HepG2 (cell line): ENCODE results near the gene IFT52. TPM values are rescaled to one million over a fixed set of nuclear protein-coding genes. Genes with fewer than 3 reads are reported as not detected.

Experiments
- ATF7 ChIP-seq, 2 experiments: fragments of 450-650 bp in 1 of 2; sonication (generic) in 1 of 2; formaldehyde crosslinking in 1 of 2; IDR thresholded peaks; 2 replicates each; pipeline versions ENCODE4 v1.4.0 to v1.6.1; 2016 to 2020; ENCODE audit warnings: antibody characterized with exemption in 1 of 2, mild to moderate bottlenecking in 1 of 2, missing genetic modification reagents in 1 of 2
- CREM ChIP-seq, 2 experiments: sonication (generic) in 1 of 2; formaldehyde crosslinking in 1 of 2; IDR thresholded peaks; 2 replicates each; pipeline versions ENCODE4 v1.4.0 to v1.6.1; 2016 to 2020; ENCODE audit warnings: antibody characterized with exemption in 1 of 2, mild to moderate bottlenecking in 1 of 2, missing genetic modification reagents in 1 of 2
- GABPB1 ChIP-seq: IDR thresholded peaks from 2 replicates; pipeline ENCODE4 v1.6.1; 2016; ENCODE audit warnings: mild to moderate bottlenecking, missing genetic modification reagents, moderate library complexity, missing compliant biosample characterization
- GRHL1 ChIP-seq: sonication (generic); formaldehyde crosslinking; conservative IDR thresholded peaks from 2 replicates; pipeline ENCODE4 v1.8.0; 2022; ENCODE audit warnings: missing genetic modification reagents
- HDAC2 ChIP-seq: sonication (generic); formaldehyde crosslinking; IDR thresholded peaks from 2 replicates; pipeline ENCODE4 v1.4.0; 2020; ENCODE audit warnings: missing genetic modification reagents
- MATR3 ChIP-seq: sonication (generic); formaldehyde crosslinking; IDR thresholded peaks from 2 replicates; pipeline ENCODE4 v1.4.0; 2020; ENCODE audit warnings: missing genetic modification reagents
- MEF2D ChIP-seq: sonication (generic); formaldehyde crosslinking; IDR thresholded peaks from 2 replicates; pipeline ENCODE4 v1.5.1; 2020; ENCODE audit warnings: mild to moderate bottlenecking, missing genetic modification reagents
- MTF1 ChIP-seq: sonication (generic); formaldehyde crosslinking; IDR thresholded peaks from 2 replicates; pipeline ENCODE4 v1.5.0; 2020; ENCODE audit warnings: missing genetic modification reagents
- PRDM15 ChIP-seq: sonication (generic); formaldehyde crosslinking; IDR thresholded peaks from 2 replicates; pipeline ENCODE4 v1.4.0; 2020; ENCODE audit warnings: missing genetic modification reagents
- SMAD3 ChIP-seq: sonication (generic); formaldehyde crosslinking; IDR thresholded peaks from 2 replicates; pipeline ENCODE4 v1.4.0; 2020; ENCODE audit warnings: missing genetic modification reagents
- SP4 ChIP-seq: sonication (generic); formaldehyde crosslinking; IDR thresholded peaks from 2 replicates; pipeline ENCODE4 v1.8.1; 2023; ENCODE audit warnings: mild to moderate bottlenecking, missing genetic modification reagents
- TBX2 ChIP-seq: sonication (generic); formaldehyde crosslinking; IDR thresholded peaks from 2 replicates; pipeline ENCODE4 v1.5.0; 2020; ENCODE audit warnings: missing genetic modification reagents, mild to moderate bottlenecking, borderline replicate concordance
- XBP1 ChIP-seq: sonication (generic); formaldehyde crosslinking; IDR thresholded peaks from 2 replicates; pipeline ENCODE4 v1.5.0; 2020; ENCODE audit warnings: missing genetic modification reagents
- ZBTB20 ChIP-seq: sonication (generic); formaldehyde crosslinking; IDR thresholded peaks from 2 replicates; pipeline ENCODE4 v1.8.1; 2023; ENCODE audit warnings: missing genetic modification reagents, low read depth, mild to moderate bottlenecking, borderline replicate concordance
- ZC3H4 ChIP-seq: sonication (generic); formaldehyde crosslinking; IDR thresholded peaks from 2 replicates; pipeline ENCODE4 v1.4.0; 2020; ENCODE audit warnings: missing genetic modification reagents, borderline replicate concordance
- ZMYM3 ChIP-seq: sonication (generic); formaldehyde crosslinking; IDR thresholded peaks from 2 replicates; pipeline ENCODE4 v1.5.1; 2020; ENCODE audit warnings: mild to moderate bottlenecking, missing genetic modification reagents
- ZNF234 ChIP-seq: sonication (generic); formaldehyde crosslinking; conservative IDR thresholded peaks from 2 replicates; pipeline ENCODE4 v1.5.1; 2020; ENCODE audit warnings: mild to moderate bottlenecking, missing genetic modification reagents
- ZNF251 ChIP-seq: sonication (generic); formaldehyde crosslinking; IDR thresholded peaks from 2 replicates; pipeline ENCODE4 v1.9.0; 2021; ENCODE audit warnings: mild to moderate bottlenecking, missing genetic modification reagents
- ZNF292 ChIP-seq: sonication (generic); formaldehyde crosslinking; IDR thresholded peaks from 2 replicates; pipeline ENCODE4 v1.8.1; 2022; ENCODE audit warnings: mild to moderate bottlenecking, low read depth, missing genetic modification reagents, borderline replicate concordance
- ZNF616 ChIP-seq: sonication (generic); formaldehyde crosslinking; IDR thresholded peaks from 2 replicates; pipeline ENCODE4 v1.5.0; 2020; ENCODE audit warnings: low read depth, mild to moderate bottlenecking, missing genetic modification reagents
- ZNF839 ChIP-seq: sonication (generic); formaldehyde crosslinking; IDR thresholded peaks from 2 replicates; pipeline ENCODE4 v1.4.0; 2020; ENCODE audit warnings: missing genetic modification reagents, mild to moderate bottlenecking, borderline replicate concordance
- ZNF891 ChIP-seq: sonication (generic); formaldehyde crosslinking; IDR thresholded peaks from 2 replicates; pipeline ENCODE4 v1.5.0; 2020; ENCODE audit warnings: mild to moderate bottlenecking, missing genetic modification reagents
- polyA plus RNA-seq, 8 experiments: library from polyadenylated mRNA; depleted of rRNA in 3 of 8; stranded (reverse) in 7 of 8; unstranded in 1 of 8; fragments of >200 nt; fragmentation: Illumina TruSeq in 4 of 8; extraction: Trizol in 4 of 8; gene quantifications; 2 replicates each; pipeline versions ENCODE4 v1.2.1 to v1.2.3, GENCODE V29; 2011 to 2016; ENCODE audit warnings: low read depth in 4 of 8, missing spikeins in 1 of 8, mixed read lengths in 1 of 8; ENCODE audit not compliant: insufficient read depth in 1 of 8
- total RNA-seq, 5 experiments: library from RNA; depleted of rRNA; stranded (reverse); fragments of >200 nt; fragmentation: Illumina TruSeq; extraction: Trizol; gene quantifications; 2 replicates each; pipeline ENCODE4 v1.2.3, GENCODE V29; 2016; ENCODE audit warnings: low read depth in 1 of 5
- TF ChIP-seq, protein P1 (sequence below): sonication (generic); formaldehyde crosslinking; IDR thresholded peaks from 2 replicates; pipeline ENCODE4 v1.5.1; 2020; ENCODE audit warnings: missing genetic modification reagents, mild to moderate bottlenecking, borderline replicate concordance

The IFT52 gene
- total and polyA plus RNA-seq, 2 of the 13 experiments (the other 11 are each of a cell fraction or from before 2014, with no cell fraction given): 48.0 to 64.0 TPM

GRCh38 chr20:43691928-43692524, 101.3 kb downstream of the IFT52 start (continued):
- TF ChIP-seq PRDM15 (CRISPR knock-in tag) (no peak), ZNF292 (CRISPR knock-in tag) (no peak), MATR3 (no peak), ZNF251 (CRISPR knock-in tag) (no peak), XBP1 (CRISPR knock-in tag) (no peak), CREM (IDR thresholded peaks at IDR 0.05) (no peak), CREM (CRISPR knock-in tag; IDR thresholded peaks at IDR 0.05) (no peak), ZBTB20 (CRISPR knock-in tag) (no peak), GRHL1 (CRISPR knock-in tag) (no peak), HDAC2 (CRISPR knock-in tag) (no peak), ZNF839 (CRISPR knock-in tag) (no peak), SMAD3 (CRISPR knock-in tag) (0 out of 2 replicates have a peak, but pooled peaks have one; percentile 33), SP4 (CRISPR knock-in tag) (no peak), GABPB1 (no peak), ZMYM3 (CRISPR knock-in tag) (no peak), ATF7 (IDR thresholded peaks at IDR 0.05) (no peak), ATF7 (CRISPR knock-in tag; IDR thresholded peaks at IDR 0.05) (no peak), ZNF891 (0 out of 2 replicates have a peak, but pooled peaks have one; percentile 24), TBX2 (no peak; the same call in 1 of the 2 replicates), ZNF234 (CRISPR knock-in tag) (no peak), MTF1 (no peak), MEF2D (CRISPR knock-in tag) (no peak), ZNF616 (CRISPR knock-in tag) (no peak), ZC3H4 (CRISPR knock-in tag) (no peak)
- TF ChIP-seq, protein P1, sequence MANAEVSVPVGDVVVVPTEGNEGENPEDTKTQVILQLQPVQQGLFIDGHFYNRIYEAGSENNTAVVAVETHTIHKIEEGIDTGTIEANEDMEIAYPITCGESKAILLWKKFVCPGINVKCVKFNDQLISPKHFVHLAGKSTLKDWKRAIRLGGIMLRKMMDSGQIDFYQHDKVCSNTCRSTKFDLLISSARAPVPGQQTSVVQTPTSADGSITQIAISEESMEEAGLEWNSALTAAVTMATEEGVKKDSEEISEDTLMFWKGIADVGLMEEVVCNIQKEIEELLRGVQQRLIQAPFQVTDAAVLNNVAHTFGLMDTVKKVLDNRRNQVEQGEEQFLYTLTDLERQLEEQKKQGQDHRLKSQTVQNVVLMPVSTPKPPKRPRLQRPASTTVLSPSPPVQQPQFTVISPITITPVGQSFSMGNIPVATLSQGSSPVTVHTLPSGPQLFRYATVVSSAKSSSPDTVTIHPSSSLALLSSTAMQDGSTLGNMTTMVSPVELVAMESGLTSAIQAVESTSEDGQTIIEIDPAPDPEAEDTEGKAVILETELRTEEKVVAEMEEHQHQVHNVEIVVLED (CRISPR knock-in tag): no peak
